B cell (primary cell): Measurements from ENCODE around the gene ALOX12. TPM values are rescaled to one million over a fixed set of nuclear protein-coding genes. Genes with fewer than 3 reads are reported as not detected.
"Not testable (repeated sequence)": the region's sequence is repeated elsewhere in the genome, so short reads cannot be mapped to it uniquely, and the experiment has no call there.

Experiments
- ATAC-seq: fragments of 200-7000 bp; cut with Tn5 transposase; one replicate; pipeline ENCODE4 v1.10.0; 2021; ENCODE audit warnings: low read depth, mild to moderate bottlenecking, moderate number of reproducible peaks, moderate library complexity
- CTCF ChIA-PET: fragments of 350-600 bp; sonication (Branson Sonifier 250); formaldehyde crosslinking; loops from one replicate; lab custom pipeline; 2021; ENCODE audit warnings: antibody characterized with exemption, inconsistent platforms; lab: Charles Lee
- POLR2A ChIA-PET: fragments of 350-600 bp; sonication (Branson Sonifier 250); formaldehyde crosslinking; loops from one replicate; lab custom pipeline; 2021; ENCODE audit warnings: antibody characterized with exemption; lab: Charles Lee
- DNase-seq: peaks from one replicate; pipeline ENCODE4 v3.0.0; 2013
- H2AFZ ChIP-seq: 2 replicates; pipeline ENCODE4 v1.6.1; 2012; ENCODE audit warnings: mild to moderate bottlenecking, low read depth, low read length; ENCODE audit not compliant: insufficient read depth, poor library complexity, severe bottlenecking
- H3K27ac ChIP-seq, 2 donors: 1 replicate in 1 of 2; 2 replicates in 1 of 2; pipeline ENCODE4 v1.5.1; 2012 to 2013; ENCODE audit warnings: low read length in 2 of 2, mild to moderate bottlenecking in 2 of 2, moderate library complexity in 1 of 2
- H3K27me3 ChIP-seq, 4 experiments: fragments of 200-600 bp in 1 of 4; sonication (generic) in 1 of 4; replicated peaks in 1 of 4; 1 replicate in 2 of 4; 2 replicates in 2 of 4; pipeline versions ENCODE4 v1.6.1 to v1.7.0; 2013 to 2016; ENCODE audit warnings: low read length in 3 of 4, mild to moderate bottlenecking in 2 of 4, mixed read lengths in 1 of 4, moderate library complexity in 1 of 4; ENCODE audit not compliant: insufficient read depth in 4 of 4, control insufficient read depth in 3 of 4; ENCODE audit errors: control extremely low read depth in 1 of 4
- H3K36me3 ChIP-seq, 2 experiments: replicated peaks in 1 of 2; 1 replicate in 1 of 2; 2 replicates in 1 of 2; pipeline versions ENCODE4 v1.6.1 to v1.7.1; 2013; ENCODE audit warnings: low read length in 1 of 2; ENCODE audit not compliant: insufficient read depth in 2 of 2, control insufficient read depth in 1 of 2; ENCODE audit errors: control extremely low read depth in 1 of 2, extremely low read depth in 1 of 2
- H3K4me1 ChIP-seq, 2 donors: fragments of 200-600 bp in 1 of 2; sonication (generic) in 1 of 2; 1 replicate in 1 of 2; 2 replicates in 1 of 2; pipeline versions ENCODE4 v1.5.1 to v1.6.1; 2013 to 2017; ENCODE audit warnings: low read length in 2 of 2; ENCODE audit not compliant: control insufficient read depth in 2 of 2, insufficient read depth in 2 of 2
- H3K4me2 ChIP-seq: replicated peaks from 2 replicates; pipeline ENCODE3; 2012; ENCODE audit warnings: mild to moderate bottlenecking, low read depth, low read length; ENCODE audit not compliant: poor library complexity, severe bottlenecking
- H3K4me3 ChIP-seq, 5 experiments: fragments of 200-600 bp in 1 of 5; sonication (generic) in 1 of 5; 1 replicate in 3 of 5; 2 replicates in 2 of 5; pipeline versions ENCODE4 v1.5.1 to v1.7.0; 2011 to 2016; ENCODE audit warnings: low read length in 4 of 5, mild to moderate bottlenecking in 4 of 5, low read depth in 2 of 5, control low read depth in 1 of 5, moderate library complexity in 1 of 5; ENCODE audit not compliant: insufficient read depth in 1 of 5; ENCODE audit errors: control extremely low read depth in 1 of 5, extremely low read depth in 1 of 5
- H3K79me2 ChIP-seq: fragments of 200-600 bp; sonication (generic); one replicate; pipeline ENCODE4 v1.6.0; 2016; ENCODE audit warnings: low read length; ENCODE audit not compliant: control insufficient read depth, insufficient read depth
- H3K9ac ChIP-seq: fragments of 200-600 bp; sonication (generic); 2 replicates; pipeline ENCODE4 v1.6.1; 2017; ENCODE audit warnings: mild to moderate bottlenecking, low read length, moderate library complexity
- H3K9me3 ChIP-seq, 3 donors: one replicate each; pipeline versions ENCODE4 v1.6.1 to v1.7.1; 2013; ENCODE audit warnings: low read length in 2 of 3; ENCODE audit not compliant: control insufficient read depth in 2 of 3, insufficient read depth in 1 of 3; ENCODE audit errors: control extremely low read depth in 1 of 3
- H4K20me1 ChIP-seq: 2 replicates; pipeline ENCODE4 v1.6.0; 2012; ENCODE audit warnings: mild to moderate bottlenecking, low read length; ENCODE audit not compliant: insufficient read depth, control insufficient read depth, poor library complexity, severe bottlenecking
- H3K27ac Mint-ChIP-seq: one replicate; pipeline ENCODE4 v1.8.0; 2021; ENCODE audit warnings: mixed read lengths
- H3K27me3 Mint-ChIP-seq: one replicate; pipeline ENCODE4 v1.8.0; 2021; ENCODE audit warnings: mixed read lengths
- H3K4me1 Mint-ChIP-seq: one replicate; pipeline ENCODE4 v1.8.0; 2021; ENCODE audit warnings: mixed read lengths
- H3K4me3 Mint-ChIP-seq: one replicate; pipeline ENCODE4 v1.8.0; 2021; ENCODE audit warnings: mixed read lengths
- H3K9me3 Mint-ChIP-seq: one replicate; pipeline ENCODE4 v1.8.0; 2022; ENCODE audit warnings: mixed read lengths; ENCODE audit not compliant: insufficient read depth
- CTCF ChIP-seq: fragments of 200-600 bp; IDR thresholded peaks from one replicate; pipeline ENCODE4 v1.8.0; 2022; ENCODE audit warnings: antibody characterized with exemption, mild to moderate bottlenecking
- EZH2 ChIP-seq: IDR thresholded peaks from 2 replicates; pipeline ENCODE4 v1.6.1; 2012; ENCODE audit warnings: borderline replicate concordance, low read depth, mild to moderate bottlenecking, moderate library complexity, low read length; ENCODE audit not compliant: insufficient read depth, poor library complexity, severe bottlenecking
- WGBS: methylation state at CpG from one replicate; pipeline ENCODE4 v1.1.5; 2013; ENCODE audit warnings: missing lambda C conversion rate; ENCODE audit not compliant: insufficient coverage; 5-methylcytosine and 5-hydroxymethylcytosine counted together
- intact Hi-C: fragments of 100-400 bp; cut with micrococcal nuclease; formaldehyde crosslinking; loops from one replicate; pipeline ENCODE4 v1.10.0; 2022
- polyA plus RNA-seq: library from polyadenylated mRNA; depleted of rRNA; stranded (reverse); fragments of >200 nt; gene quantifications from 2 replicates; pipeline ENCODE4 v1.2.3, GENCODE V29; 2012
- total RNA-seq, 2 donors: library from RNA; stranded (reverse); fragments of 120-200 nt in 1 of 2; gene quantifications; 1 replicate in 1 of 2; 2 replicates in 1 of 2; pipeline versions ENCODE4 v1.2.3 to v1.2.4, GENCODE V29; 2013 to 2022

Gene ALOX12
- total and polyA plus RNA-seq, 2 donors (not counting 1 experiment from before 2014, with no cell fraction given) = 0.07 TPM; not detected in 1

DNA sequence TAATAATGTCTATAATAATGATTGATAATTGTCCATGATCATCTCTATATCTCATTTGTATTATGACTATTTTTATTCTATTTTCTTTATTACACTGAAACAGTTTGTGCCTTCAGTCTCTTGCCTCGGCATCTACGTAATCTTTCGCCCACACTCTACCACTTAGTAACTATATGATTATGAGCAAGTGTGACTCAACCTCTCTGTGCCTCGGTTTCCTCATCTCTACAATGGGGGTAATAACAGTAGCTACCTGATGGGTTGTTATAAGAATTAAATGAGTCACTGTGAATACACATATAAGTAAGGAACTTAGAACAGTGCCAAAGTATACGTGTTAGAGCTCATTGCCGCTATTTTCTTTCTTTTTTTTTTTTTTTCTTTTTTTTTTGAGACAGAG, 51.7 kb downstream of the ALOX12 start:
- H4K20me1 ChIP-seq = no peaks in the 10 kb centered on the region
- ATAC-seq (no peak), DNase-seq (no peak)
- intact Hi-C loops = loop anchor here (2.0 to 10.0 kb wide), 4 partner anchors 135 to 640 kb away; partner anchors contain the start of genes MPDU1, TP53 and WRAP53
- H3K27me3 ChIP-seq = peaks cover 0 to 4% (median 0%) of the 10 kb centered on the region in 4 experiments
- Mint-ChIP-seq H3K4me3 (peak overlapping the region; percentile 51), H3K27ac (no peak overlapping the region), H3K9me3 (no peaks in the 10 kb centered on the region), H3K27me3 (peaks cover 3% of the 10 kb centered on the region), H3K4me1 (peaks cover 28% of the 10 kb centered on the region)
- ChIA-PET POLR2A (interaction anchor here (0.9 to 1.0 kb wide), 2 partner anchors 12 to 282 kb away, joined by 3 read pairs; partner anchors contain the start of gene SLC16A13), CTCF (interaction anchor here (0.9 to 14.5 kb wide), 7 partner anchors 26 to 249 kb away, joined by 3 to 584 read pairs (median 3); partner anchors contain the start of gene BCL6B)
- H3K4me1 ChIP-seq = peaks cover 28 to 42% of the 10 kb centered on the region in 2 donors
- peaks cover 0 to 8% (median 0%) of the 10 kb centered on the region in 3 donors for H3K9me3 ChIP-seq
- no peaks in the 10 kb centered on the region for H3K79me2 ChIP-seq
- WGBS = 100% methylated on average over 2 of the region's 6 CpGs
- peak overlapping the region in 1 of 2 donors; percentile 61 for H3K27ac ChIP-seq
- H3K4me3 ChIP-seq = no peak overlapping the region
- TF ChIP-seq CTCF (no peak), EZH2 (no peak)
- H3K4me2 ChIP-seq = no peak overlapping the region
- no peaks in the 10 kb centered on the region for H3K36me3 ChIP-seq
- H2AFZ ChIP-seq = no peak overlapping the region
- no peak overlapping the region for H3K9ac ChIP-seq

GRCh38 chr17:7048968-7049367, 53.1 kb downstream of the ALOX12 start:
- POLR2A ChIA-PET = no interaction called here
- peaks cover 3% of the 10 kb centered on the region for H3K27me3 Mint-ChIP-seq
- no peak overlapping the region for H3K4me3 ChIP-seq
- no peaks in the 10 kb centered on the region for H3K27me3 ChIP-seq
- peaks cover 14 to 28% of the 10 kb centered on the region in 2 donors for H3K4me1 ChIP-seq
- H3K9ac ChIP-seq = no peak overlapping the region
- no peak for DNase-seq
- TF ChIP-seq CTCF = no peak
- H4K20me1 ChIP-seq = no peaks in the 10 kb centered on the region
- H3K9me3 ChIP-seq = no peaks in the 10 kb centered on the region
- no peak overlapping the region for H3K27ac ChIP-seq
- H2AFZ ChIP-seq = no peak overlapping the region
- CTCF ChIA-PET = interaction anchor here (0.6 to 14.5 kb wide), 5 partner anchors 27 to 135 kb away, joined by 3 to 584 read pairs (median 20); partner anchors contain the start of gene BCL6B
- peak overlapping the region; percentile 17 for H3K4me3 Mint-ChIP-seq
- intact Hi-C loops = loop anchor here (5.0 to 10.0 kb wide), 2 partner anchors 536 to 638 kb away; partner anchors contain the start of genes MPDU1, TP53 and WRAP53
- no peaks in the 10 kb centered on the region for H3K36me3 ChIP-seq
- peak overlapping the region; percentile 0 for H3K27ac Mint-ChIP-seq
- no peaks in the 10 kb centered on the region for H3K79me2 ChIP-seq
- no peak overlapping the region for H3K4me2 ChIP-seq
- no peak for ATAC-seq
- WGBS = 100% methylated on average over 1 of the region's 6 CpGs
- no peaks in the 10 kb centered on the region for H3K9me3 Mint-ChIP-seq
- peaks cover 20% of the 10 kb centered on the region for H3K4me1 Mint-ChIP-seq

- H4K20me1 ChIP-seq, H3K9ac ChIP-seq, ATAC-seq, H3K9me3 Mint-ChIP-seq, H3K79me2 ChIP-seq, H3K36me3 ChIP-seq, H3K27me3 Mint-ChIP-seq, H2AFZ ChIP-seq, H3K4me2 ChIP-seq, H3K27ac ChIP-seq, H3K4me3 Mint-ChIP-seq, intact Hi-C loops, DNase-seq, H3K4me3 ChIP-seq, H3K9me3 ChIP-seq, H3K27me3 ChIP-seq: not testable (repeated sequence)
- H3K4me1 ChIP-seq = peaks cover 12 to 25% of the 10 kb centered on the region in 2 donors
- peaks cover 16% of the 10 kb centered on the region for H3K4me1 Mint-ChIP-seq
- 91% methylated on average over 8 of the region's 9 CpGs for WGBS
- POLR2A ChIA-PET = interaction anchor here (0.8 kb wide), 1 partner anchor 10 kb away, joined by 10 read pairs; no protein-coding TSS in a partner anchor
- H3K27ac Mint-ChIP-seq = peak overlapping the region; percentile 24
- CTCF ChIA-PET = interaction anchor here (1.9 to 14.5 kb wide), 6 partner anchors 15 to 294 kb away, joined by 6 to 584 read pairs (median 17); partner anchors contain the start of gene SLC16A13
These were observed 54.7 kb downstream of the ALOX12 start for GRCh38 chr17:7050583-7050982.
